HPDE6-E6E7 (cell line): Measurements from ENCODE around the gene SETBP1.
"Not testable (repeated sequence)": the region's sequence is repeated elsewhere in the genome, so short reads cannot be mapped to it uniquely, and the experiment has no call there.

ENCODE experiments used
- DNase-seq: peaks from one replicate; pipeline ENCODE4 v3.0.0; 2011; ENCODE audit warnings: missing footprints; ENCODE audit errors: extremely low spot score

Gene SETBP1

DNA sequence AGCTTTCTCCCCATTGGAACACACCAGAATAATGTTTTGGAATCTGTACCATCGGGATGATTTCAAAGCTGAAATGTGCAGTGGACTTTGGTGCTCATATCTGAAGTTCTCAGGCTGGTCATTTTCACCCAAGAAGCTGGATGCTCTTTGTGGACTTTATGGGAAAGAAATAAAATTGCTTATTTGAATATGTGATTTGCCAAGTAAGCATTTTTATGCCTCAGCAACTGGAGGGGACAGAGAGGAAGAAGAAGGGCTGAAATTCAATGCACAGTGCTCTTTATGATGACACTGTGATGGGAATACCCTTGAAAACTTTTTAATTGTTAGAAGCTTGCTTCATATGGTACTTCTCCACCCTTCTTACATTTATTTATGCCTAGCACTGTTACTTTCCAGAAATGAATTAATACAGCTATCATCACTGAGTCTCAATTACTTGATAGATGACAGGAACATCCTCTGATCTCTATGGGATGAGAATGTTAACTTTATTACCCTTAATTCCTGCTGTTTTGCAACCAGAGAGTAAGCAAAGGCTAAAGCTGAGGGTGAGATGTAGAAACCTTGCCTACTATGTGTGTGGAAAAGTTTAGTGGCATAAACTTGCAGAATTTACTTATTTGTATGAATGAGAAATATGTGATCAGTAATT, 23.6 kb downstream of the SETBP1 start:
- no peak for DNase-seq

DNA sequence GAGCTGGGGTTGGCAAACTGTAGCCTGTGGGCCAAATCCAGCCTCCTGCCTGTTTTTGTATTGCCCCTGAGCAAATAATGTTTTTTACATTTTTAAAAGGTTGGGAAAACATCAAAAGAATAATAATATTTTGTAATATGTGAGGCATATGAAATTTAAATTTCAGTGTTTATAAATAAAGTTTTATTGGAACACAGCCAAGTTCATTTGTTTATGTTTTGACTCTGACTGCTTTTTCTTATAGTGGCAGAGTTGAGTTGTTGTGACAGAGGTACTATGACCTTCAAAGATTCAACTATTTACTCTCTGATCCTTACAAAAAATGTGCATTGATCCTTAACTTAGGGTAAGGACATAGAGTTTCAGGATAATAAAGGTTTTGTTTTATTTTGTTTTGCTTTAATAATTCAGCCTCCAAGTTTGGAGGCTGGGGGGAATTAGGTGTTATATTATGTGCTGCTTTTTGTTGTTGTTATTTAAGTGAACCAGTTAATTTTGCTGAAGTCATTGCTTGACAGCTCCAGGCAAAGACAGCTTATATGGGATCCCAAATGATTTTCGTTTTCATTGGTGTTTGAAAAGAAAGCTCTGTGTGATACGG, 24.5 kb downstream of the SETBP1 start:
- DNase-seq: no peak

DNA sequence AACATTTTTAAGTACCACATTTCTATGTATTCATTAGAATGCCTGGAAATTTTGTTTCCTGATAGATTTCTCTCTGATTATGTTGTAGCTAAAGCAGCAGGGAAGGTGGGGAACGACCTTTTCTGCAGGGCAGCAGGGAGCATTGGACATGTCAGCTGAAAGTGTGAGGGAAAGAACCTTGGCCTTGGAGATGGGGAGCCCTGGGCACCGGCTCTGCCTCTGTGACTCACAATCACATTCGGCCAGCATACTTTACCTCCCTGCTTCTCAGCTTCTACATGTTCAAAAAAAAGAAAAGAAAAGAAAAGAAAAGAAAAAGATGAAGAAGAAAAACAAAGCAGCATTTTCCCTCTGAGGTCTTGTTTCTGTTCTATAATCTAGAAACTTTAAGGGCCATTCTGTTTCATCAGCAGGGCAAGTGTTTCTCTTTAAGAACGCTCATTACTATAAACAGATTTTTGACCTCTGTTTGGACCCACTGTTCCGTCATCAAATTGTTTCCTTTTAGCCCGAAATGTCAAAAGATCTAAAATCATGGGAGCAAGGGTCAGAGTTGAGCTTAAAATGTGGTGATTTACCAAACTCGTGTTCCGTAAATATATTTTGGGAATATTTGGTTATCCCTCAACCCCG, 27.9 kb downstream of the SETBP1 start:
- no peak for DNase-seq

DNA sequence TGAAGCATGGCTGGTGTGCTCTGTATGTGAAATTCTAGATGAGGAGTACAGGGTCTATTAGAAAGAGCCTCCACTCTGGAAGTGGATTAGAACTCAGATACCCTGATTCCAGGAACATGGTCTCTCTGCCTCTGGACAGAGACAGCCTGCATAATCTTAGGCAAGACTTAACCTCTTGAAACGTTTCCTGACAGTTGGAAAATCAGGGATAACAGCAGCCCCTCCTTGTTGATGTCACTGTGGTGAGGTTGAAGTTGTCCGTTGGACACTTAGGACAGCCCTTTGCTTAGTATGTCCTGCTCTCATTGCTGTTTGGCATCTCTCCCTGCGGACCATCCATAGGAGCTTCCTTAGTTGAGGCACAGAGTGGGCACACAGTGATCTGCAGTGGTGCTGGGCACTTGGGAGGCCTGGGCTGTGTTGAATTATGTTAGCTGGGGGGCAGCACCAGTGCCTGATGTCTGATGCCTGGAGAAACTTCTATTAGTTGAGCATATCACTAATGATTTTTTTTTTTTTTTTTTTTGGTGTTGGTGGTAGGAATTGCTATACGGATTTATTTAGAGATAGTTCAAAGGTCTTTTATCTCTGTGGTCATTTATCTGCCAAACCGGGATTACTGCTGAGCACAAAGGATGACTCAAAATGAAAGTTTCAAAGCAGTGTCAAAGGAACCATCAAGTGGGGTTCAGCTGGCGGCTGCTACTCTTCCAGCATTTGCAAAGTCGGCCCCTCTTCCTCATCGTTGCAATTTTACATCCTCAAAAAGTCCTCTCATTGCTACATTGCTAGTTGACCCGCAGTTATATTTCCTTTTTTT, 28.8 kb downstream of the SETBP1 start:
- DNase-seq: no peak

DNA sequence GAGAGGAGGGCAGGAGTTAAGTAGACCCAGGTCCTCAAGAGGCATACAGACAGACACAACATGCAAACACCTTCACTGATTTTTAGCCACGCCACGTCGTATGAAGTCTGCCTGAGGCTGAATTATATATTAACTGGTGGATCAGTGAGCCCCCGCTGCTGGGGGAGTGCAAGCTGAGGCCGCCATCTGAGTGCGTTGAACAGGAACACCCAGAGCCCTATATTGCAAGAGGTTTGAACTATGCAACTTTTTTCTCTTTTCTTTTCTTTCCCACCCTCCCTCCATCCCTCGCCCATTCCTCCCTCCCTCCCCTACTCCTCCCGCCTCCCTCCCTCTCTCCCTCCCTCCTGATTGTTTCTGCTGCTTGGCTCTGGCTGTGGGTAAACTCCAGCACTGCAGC, 30.2 kb downstream of the SETBP1 start:
- DNase-seq: no peak

DNA sequence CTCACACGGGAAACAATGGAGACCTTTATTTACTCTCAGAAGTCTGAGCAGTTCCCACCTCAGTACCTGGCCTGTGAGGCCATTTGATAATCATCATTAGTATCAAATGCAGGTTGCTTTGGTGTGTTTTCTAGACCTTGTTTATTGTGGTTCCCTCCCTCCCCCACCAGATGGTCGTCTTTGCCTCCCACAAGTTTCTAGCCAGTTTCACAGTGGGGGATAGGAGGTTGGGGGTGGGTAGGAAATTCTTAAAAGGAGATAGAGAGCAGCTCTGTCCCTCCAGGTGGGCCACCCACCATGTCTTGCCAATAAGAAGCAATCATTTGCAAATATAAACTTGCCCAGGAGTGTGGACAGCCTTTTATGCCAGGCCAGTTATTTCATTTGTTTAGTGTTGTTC, 31.3 kb downstream of the SETBP1 start:
- no peak for DNase-seq

DNA sequence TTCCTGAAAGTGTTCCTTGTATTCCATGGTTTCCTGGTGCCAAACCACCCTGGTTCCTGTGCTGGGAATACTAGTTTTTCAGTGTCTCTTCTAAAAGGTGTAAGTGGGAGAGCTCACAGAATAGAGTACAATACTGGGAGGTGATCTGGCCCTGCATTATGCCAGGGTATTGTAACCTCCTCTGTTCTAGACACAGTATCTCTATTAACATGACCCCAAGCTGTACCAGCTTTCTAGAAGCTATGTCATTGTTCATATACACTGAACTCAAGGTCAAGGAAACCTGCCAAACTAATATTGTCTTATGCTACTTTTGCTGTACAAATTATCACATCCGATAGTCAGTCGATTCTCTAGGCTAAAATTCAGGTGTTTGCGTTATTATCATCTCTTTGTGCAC, 32.7 kb downstream of the SETBP1 start:
- DNase-seq: no peak

DNA sequence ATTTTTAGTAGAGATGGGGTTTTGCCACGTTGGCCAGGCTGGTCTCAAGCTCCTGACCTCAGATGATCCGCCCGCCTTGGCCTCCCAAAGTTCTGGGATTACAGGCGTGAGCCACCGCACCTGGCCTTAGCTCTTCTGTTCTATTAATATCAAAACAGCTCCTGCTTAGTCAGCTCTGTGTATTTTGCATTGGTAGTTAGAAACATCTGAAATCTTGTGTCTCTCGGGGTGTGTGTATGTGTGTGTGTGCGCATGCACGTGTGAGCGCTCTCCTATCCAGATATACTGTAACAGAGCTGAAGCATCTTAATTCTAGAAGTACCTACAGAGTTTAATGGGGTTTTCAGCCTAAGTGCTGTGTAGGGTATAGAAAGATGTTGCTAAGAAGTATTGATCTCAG, 33.7 kb downstream of the SETBP1 start:
- no peak for DNase-seq

DNA sequence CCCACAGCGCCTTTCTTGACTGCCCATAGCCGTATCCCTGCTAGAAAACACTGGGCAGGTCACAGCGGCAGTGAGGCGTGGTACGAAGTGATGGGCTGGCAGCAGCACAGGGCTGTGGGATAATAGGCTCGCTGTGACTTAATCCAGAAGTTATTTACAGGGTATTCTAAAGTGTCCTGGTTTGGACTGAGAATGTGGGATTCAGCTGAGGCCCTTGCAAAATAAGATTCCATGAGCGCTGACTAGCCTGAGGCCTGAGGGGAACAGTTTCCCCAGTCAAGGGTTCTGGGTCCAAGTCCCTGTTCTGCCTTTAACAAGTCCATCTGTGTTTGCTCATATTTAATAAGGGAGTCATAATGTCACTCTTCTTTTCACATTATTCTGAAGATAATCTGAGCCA, 34.6 kb downstream of the SETBP1 start:
- no peak for DNase-seq

DNA sequence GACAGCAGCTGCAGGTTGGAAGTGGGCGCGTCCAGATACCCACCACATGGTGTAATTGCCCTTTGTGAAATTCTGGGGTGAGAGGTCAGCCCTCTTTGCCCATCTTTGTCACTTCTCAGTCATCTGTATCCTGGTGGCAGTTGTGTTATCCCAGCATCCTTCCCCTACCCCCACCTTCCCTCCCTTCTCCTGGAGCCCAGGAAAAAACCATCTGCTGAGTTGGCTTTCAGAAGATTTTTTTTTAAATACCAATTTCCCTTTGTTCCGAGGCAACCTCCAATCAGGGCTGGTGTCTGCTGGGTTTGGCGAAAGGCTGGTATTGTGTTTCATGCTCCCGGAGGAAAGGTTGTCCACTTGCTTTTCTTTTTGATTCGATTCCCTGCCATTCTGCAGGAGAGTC, 35.2 kb downstream of the SETBP1 start:
- no peak for DNase-seq

DNA sequence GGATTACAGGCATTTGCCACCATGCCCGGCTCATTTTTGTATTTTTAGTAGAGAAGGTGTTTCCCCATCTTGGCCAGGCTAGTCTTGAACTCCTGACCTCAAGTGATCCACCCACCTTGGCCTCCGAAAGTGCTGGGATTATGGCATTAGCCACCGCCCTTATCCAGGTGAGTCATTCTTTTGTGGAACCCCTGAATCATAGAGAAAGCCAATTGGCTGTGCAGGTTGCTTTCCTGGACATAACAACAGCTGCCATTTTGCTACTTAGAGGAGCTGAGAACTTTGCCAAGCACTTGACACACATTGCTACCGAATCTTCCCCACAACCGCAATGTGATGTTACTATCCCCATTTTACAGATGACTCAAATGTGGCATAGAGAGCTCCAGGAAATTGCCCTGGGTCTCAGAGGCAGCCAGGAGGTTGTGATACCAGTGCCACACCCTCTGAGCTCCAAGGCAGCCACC, 36.0 kb downstream of the SETBP1 start:
- DNase-seq: no peak

DNA sequence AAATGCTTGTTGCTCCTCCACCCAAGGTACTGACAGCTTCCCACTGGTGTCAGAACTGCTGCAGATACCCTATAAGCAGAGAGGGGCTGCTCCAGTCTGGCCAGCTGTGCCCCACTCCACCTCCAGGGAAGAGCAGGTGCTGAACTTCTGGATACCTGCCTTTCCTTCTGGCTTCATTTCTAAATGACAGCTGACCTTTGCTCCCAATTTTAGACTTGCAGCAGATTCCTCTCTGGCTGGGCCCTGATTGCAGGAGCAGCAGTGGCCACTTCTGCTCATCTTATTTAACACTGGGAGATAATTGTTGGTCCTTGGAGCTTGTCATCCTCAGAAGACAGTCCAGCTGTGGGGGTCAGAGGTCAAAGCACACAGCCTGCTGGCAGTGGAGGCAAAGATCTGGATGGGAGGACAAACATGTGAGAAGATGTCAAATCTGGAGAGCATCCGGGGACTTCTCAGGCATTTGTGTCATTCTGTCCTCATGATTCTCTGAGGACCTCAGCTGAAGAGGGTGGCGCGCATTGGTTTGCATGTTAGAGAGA, 38.9 kb downstream of the SETBP1 start:
- no peak for DNase-seq

DNA sequence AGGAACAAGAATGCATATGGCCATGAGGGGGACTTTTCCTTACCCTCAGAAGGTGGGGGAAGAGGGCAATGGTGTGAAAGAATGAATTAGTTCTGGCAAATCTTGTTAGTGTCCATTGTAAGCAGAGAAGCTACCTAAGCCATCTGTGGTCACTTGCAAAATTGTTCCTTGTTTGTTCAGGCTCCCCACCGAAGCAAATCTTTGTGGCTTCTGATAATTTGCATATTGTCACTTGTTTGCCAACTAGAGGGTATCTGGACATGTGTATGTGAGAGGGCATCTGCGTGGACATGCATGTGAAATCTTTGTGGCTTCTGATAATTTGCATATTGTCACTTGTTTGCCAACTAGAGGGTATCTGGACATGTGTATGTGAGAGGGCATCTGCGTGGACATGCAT, 41.1 kb downstream of the SETBP1 start:
- DNase-seq: not testable (repeated sequence)

DNA sequence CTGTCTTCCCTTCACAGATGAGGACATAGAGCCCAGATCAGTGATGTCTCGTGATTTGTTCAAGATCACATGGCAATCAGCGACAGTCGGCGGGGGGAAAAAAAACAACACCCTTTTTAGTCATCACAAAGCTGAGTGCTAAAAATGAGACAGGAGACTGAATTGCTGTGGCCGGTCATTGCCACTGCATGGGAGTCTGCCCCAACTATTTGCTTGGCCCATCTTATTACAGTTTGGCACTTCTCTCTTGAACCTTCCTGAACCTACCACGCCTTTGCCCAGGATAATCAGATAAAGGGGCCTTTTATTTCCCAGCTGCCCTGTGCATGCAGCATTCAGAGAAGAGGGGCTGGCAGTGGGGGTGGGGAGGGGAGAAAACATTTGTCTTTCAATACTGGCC, 42.7 kb downstream of the SETBP1 start:
- no peak for DNase-seq

DNA sequence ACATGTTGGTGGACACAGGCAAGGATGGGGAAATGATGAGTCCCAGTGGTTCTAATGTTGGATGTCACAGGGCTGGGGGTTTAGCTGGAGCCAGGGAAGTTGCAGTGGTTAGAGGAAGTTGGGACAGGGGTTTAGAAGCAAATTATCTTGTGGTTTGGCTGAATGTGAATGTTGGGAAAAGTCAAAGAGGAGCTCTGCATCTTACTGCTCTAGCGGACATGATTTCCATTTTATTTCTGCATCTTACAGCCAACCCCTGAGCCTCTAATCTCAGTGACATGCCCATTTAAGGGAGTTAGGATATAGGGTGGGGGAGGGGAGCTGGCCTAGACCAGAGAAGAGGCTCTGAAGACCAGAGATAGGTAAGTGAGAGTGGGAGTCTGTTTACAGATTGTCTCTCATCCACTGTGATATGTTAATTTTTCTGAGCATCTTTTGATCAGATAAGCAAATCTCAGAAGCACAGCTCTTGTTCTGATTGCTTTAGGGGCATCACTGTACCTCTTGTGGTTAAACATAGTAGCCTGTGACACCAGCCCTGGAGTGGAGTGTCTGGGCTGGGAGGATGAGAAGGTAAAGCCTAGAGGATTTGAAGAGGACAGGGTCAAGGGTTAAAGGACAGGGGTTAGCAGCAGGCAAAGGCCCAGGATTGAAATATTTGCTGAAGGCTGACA, 43.6 kb downstream of the SETBP1 start:
- no peak for DNase-seq

DNA sequence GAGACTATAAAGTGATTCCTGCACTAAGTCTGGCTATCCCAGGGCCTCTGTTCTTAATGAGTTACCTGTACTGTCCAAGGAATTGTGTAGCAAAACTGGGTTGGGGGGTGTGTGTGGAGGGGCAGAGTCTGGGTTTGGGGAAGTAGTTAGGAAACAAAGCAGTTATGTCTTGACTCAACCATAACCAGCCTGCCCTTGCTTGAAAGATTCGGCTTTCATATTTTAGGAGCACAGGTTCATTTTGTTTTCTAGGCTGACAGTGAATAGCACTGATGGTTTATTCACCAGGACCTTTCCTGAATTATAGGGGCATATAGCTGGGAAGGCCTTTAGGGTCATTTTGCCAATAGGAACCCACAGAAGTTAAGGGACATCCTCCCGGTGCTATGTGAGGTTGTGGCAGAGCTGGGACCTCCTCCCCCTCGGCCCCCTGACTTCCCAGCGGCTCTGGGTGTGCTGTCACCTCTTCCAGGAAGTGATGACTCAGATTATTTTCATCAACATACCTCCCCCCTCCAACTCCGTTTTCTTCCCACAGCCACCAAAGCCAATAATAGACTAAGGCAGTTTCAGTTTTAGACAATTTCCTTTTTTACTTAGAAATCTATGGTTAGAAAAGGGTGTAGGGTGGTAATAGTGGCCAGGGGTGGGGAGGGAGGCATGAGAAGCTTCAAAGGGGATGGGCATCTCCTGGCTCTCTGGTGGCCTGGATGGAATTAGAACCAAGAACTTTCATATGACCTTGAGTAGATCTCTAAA, 44.8 kb downstream of the SETBP1 start:
- peak; percentile 63 for DNase-seq

DNA sequence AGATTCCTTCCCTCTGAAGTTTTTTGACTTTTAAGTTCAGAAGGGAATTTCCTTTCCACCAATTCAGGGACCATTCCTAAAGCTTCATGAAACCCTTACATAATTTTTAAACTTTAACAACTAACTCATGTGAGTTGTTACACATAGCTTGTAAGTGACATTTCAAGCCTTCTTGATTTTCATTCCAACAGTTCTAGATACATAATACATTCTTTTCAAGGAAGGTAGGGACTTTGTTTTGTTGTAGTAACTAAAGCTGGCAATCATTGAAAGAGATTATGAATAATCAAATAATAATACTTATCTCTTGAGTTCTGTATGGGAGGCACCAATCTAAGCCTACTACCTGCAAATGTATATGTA, 45.4 kb downstream of the SETBP1 start:
- no peak for DNase-seq

DNA sequence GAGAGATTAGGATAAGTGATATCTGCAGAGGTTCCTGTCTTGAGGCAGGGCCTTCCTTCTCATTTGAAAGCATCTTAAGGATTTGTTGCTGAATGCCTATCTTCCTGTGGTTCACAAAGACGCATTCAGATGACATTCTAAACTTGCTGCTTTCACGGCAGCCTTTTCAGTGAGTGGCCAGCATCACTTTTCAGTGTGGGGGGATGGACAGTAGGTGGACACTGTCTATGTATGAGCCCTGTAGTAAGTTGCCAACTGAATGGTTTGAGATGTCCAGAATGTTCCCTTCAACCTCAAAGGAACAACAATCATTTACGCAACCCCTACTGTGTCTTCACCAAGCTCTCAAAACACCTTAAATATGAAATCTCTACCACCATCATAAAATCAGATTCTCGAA, 46.6 kb downstream of the SETBP1 start:
- no peak for DNase-seq

DNA sequence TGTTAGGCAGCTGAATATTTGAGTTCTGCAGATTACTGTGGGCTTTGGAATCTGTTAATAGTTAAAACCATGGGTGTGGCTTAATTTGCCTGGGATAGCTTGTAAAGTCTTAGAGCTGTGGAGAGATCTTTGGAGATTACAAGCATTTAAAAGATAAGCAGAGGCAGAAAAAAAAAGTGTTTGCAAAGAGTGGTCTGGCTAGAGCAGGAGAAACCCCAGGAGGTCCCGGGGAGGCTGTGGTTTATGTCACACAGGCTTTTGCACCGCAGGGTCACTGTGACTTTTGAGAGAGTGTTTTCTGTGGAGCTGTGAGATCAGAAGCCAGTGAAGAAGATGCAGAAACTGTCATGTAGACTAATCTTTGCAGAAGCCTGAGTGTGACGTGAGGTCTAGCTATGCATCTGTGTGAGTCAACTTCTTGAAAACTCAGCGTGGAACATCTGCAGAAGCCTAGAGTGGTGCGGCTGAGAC, 49.0 kb downstream of the SETBP1 start:
- DNase-seq: no peak

DNA sequence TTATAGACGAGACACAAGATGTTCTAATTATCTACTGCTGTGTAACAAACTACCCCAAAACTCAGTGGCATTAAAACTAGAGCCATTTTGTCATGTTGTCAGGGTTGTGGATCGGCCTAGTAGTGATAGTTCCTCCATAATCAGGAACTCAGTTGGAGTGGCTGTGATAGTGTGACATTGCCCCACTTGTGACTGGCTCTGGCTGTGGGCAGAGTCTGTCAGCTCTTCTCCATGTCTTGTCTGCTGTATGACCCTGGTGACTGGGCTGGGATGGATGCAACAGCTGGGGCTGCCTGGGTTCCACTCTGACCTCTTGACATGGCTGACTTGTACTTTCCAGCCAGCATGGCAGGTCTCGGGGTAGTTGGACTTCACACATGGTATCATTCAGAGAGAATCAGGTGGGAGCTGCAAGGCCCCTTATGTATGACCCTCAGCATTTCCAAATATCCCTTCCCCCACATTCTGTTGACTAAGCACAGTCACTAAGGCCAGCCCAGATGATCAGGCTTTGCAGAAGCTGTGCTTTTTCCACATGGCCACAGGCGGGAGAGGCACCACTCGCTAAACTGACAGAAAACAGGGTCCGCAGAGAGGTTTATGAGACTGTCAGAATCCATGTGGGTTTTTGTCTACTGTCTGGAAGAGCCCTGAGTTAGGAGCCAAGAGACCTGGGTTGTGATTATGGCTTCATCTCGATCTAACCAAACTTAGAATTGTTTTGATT, 50.3 kb downstream of the SETBP1 start:
- no peak for DNase-seq
